Psoas muscle (tissue), 8 donors: ENCODE data around the gene IRX2. TPM values are rescaled to one million over a fixed set of nuclear protein-coding genes. Genes with fewer than 3 reads are reported as not detected.

Experiments
- ATAC-seq, 4 donors: fragments of 200-7000 bp; cut with Tn5 transposase; one replicate each; pipeline ENCODE4 v1.9.1; 2020; ENCODE audit warnings: moderate library complexity in 3 of 4, mild to moderate bottlenecking in 2 of 4
- DNase-seq, 2 donors: peaks; one replicate each; pipeline ENCODE4 v3.0.0-alpha.2; 2020
- H3K27ac ChIP-seq: fragments of 200-600 bp; one replicate; pipeline ENCODE4 v1.8.0; 2022
- H3K27me3 ChIP-seq, 3 donors: fragments of 200-600 bp in 1 of 3; one replicate each; pipeline versions ENCODE4 v1.6.1 to v1.8.0; 2013 to 2022; ENCODE audit warnings: low read length in 2 of 3, mild to moderate bottlenecking in 2 of 3, moderate library complexity in 1 of 3; ENCODE audit not compliant: insufficient read depth in 3 of 3
- H3K36me3 ChIP-seq, 2 donors: fragments of 200-600 bp in 1 of 2; one replicate each; pipeline versions ENCODE4 v1.6.1 to v1.8.0; 2013 to 2022; ENCODE audit warnings: low read depth in 1 of 2, mild to moderate bottlenecking in 1 of 2, moderate library complexity in 1 of 2; ENCODE audit not compliant: insufficient read depth in 1 of 2
- H3K4me1 ChIP-seq: fragments of 200-600 bp; one replicate; pipeline ENCODE4 v1.8.0; 2022
- H3K4me3 ChIP-seq: fragments of 200-600 bp; one replicate; pipeline ENCODE4 v1.8.0; 2022; ENCODE audit warnings: mild to moderate bottlenecking
- H3K9me3 ChIP-seq: fragments of 200-600 bp; one replicate; pipeline ENCODE4 v1.8.0; 2022
- CTCF ChIP-seq: fragments of 200-600 bp; IDR thresholded peaks from one replicate; pipeline ENCODE4 v1.8.0; 2022; ENCODE audit warnings: antibody characterized with exemption
- WGBS, 3 donors: extraction: QIAGEN DNeasy Blood & Tissue Kit; methylation state at CpG; one replicate each; pipeline versions ENCODE4 v1.1.6 to v1.1.7; 2013; 5-methylcytosine and 5-hydroxymethylcytosine counted together
- intact Hi-C, 2 donors: fragments of 100-400 bp; cut with DNase I; formaldehyde crosslinking; loops; one replicate each; pipeline versions ENCODE4 v1.11.0 to v1.14.2; 2022
- polyA plus RNA-seq, 3 donors: library from polyadenylated mRNA; stranded (reverse); fragments of 200-250 nt; gene quantifications; one replicate each; pipeline ENCODE4 v1.2.3, GENCODE V29; 2013
- total RNA-seq, 4 donors: library from RNA; stranded (reverse); fragmentation: NEBNext Ultra II Directional in 2 of 4; extraction: Animal tissue kit (Norgen Biotek cat#: 25700) in 2 of 4; gene quantifications; one replicate each; pipeline versions ENCODE4 v1.2.1 to v1.2.4, GENCODE V29; 2021 to 2023
- donor health status: healthy with polysubstance abuse.
- donor health status: DM: no; HTN: no; CAD: no; lungs with moderate emphysema.
- donor health status: Bipolar disorder and iron deficiency.
- donor health status: healthy.
- donor health status: DM: yes; HTN: yes; CAD: no.
- donor health status: DM: no; HTN: no; CAD: no.
- donor health status: DM: no; HTN: no; CAD: no.
- donor health status: DM: yes; HTN: yes; CAD: no.

Gene IRX2
- total and polyA plus RNA-seq, 7 donors = 0.03 to 0.17 (median 0.08) TPM; not detected in 3

GRCh38 chr5:2748179-2748860 is 3.2 kb downstream of the IRX2 start:
- ATAC-seq (no peak), DNase-seq (no peak)
- peaks cover 15 to 90% (median 29%) of the 10 kb centered on the region in 3 donors for H3K27me3 ChIP-seq
- H3K36me3 ChIP-seq = no peaks in the 10 kb centered on the region
- intact Hi-C loops = no loop called here
- WGBS, 3 donors = 3 to 6% (median 5%) methylated on average over 59 to 86 of the region's 86 CpGs
- no peak overlapping the region for H3K27ac ChIP-seq
- no peak overlapping the region for H3K4me3 ChIP-seq
- no peaks in the 10 kb centered on the region for H3K4me1 ChIP-seq
- H3K9me3 ChIP-seq = no peaks in the 10 kb centered on the region
- no peak for TF ChIP-seq CTCF

- H3K27me3 ChIP-seq = peaks cover 15 to 90% (median 31%) of the 10 kb centered on the region in 3 donors
- H3K36me3 ChIP-seq = no peaks in the 10 kb centered on the region
- H3K4me3 ChIP-seq = no peak overlapping the region
- no peaks in the 10 kb centered on the region for H3K9me3 ChIP-seq
- no peak for TF ChIP-seq CTCF
- WGBS, 3 donors = 11 to 19% (median 15%) methylated on average over 26 of the region's 26 CpGs
- ATAC-seq = no peak
- H3K27ac ChIP-seq = no peak overlapping the region
- intact Hi-C loops = no loop called here
- DNase-seq = no peak
- no peaks in the 10 kb centered on the region for H3K4me1 ChIP-seq
Observed at GRCh38 chr5:2747363-2748162, 3.9 kb downstream of the IRX2 start.

- Histone ChIP-seq H3K36me3 (no peaks in the 10 kb centered on the region), H3K4me3 (no peak overlapping the region), H3K27ac (no peak overlapping the region), H3K4me1 (no peaks in the 10 kb centered on the region), H3K9me3 (no peaks in the 10 kb centered on the region), H3K27me3 (peaks cover 15 to 94% (median 29%) of the 10 kb centered on the region in 3 donors)
- no peak for DNase-seq
- no peak for TF ChIP-seq CTCF
- 23 to 29% (median 29%) methylated on average over 3 of the region's 3 CpGs for WGBS, 3 donors
- intact Hi-C loops = no loop called here
- ATAC-seq = no peak
Observed at GRCh38 chr5:2746561-2747032, 4.9 kb downstream of the IRX2 start.

- intact Hi-C loops = loop anchor here in 1 of 2 donors (5.0 kb wide), 1 partner anchor 1242 kb away; no protein-coding TSS in a partner anchor
- DNase-seq (no peak), ATAC-seq (no peak)
- H3K9me3 ChIP-seq = no peaks in the 10 kb centered on the region
- no peaks in the 10 kb centered on the region for H3K36me3 ChIP-seq
- no peak for TF ChIP-seq CTCF
- no peak overlapping the region for H3K4me3 ChIP-seq
- H3K27ac ChIP-seq = no peak overlapping the region
- H3K4me1 ChIP-seq = no peaks in the 10 kb centered on the region
- peaks cover 7 to 97% (median 27%) of the 10 kb centered on the region in 3 donors for H3K27me3 ChIP-seq
- 39 to 40% (median 39%) methylated on average over 2 of the region's 2 CpGs for WGBS, 3 donors
Observed at GRCh38 chr5:2744485-2744884, 7.0 kb downstream of the IRX2 start.
